Right ventricle myocardium inferior (tissue), 1 donor: ENCODE measurements around the gene ORC1. TPM values are rescaled to one million over a fixed set of nuclear protein-coding genes. Genes with fewer than 3 reads are reported as not detected.
"Not testable (repeated sequence)": the region's sequence is repeated elsewhere in the genome, so short reads cannot be mapped to it uniquely, and the experiment has no call there.

Source experiments
- ATAC-seq: fragments of 200-7000 bp; cut with Tn5 transposase; one replicate; pipeline ENCODE4 v1.9.1; 2020; ENCODE audit warnings: mild to moderate bottlenecking, moderate library complexity
- DNase-seq: peaks from one replicate; pipeline ENCODE4 v3.0.0; 2021; ENCODE audit errors: missing footprints
- intact Hi-C: fragments of 100-400 bp; cut with DNase I; formaldehyde crosslinking; loops from one replicate; pipeline ENCODE4 v1.11.0; 2022
- total RNA-seq: library from RNA; stranded (reverse); fragmentation: NEBNext Ultra II Directional; extraction: Animal tissue kit (Norgen Biotek cat#: 25700); gene quantifications from one replicate; pipeline ENCODE4 v1.2.1, GENCODE V29; 2021
- donor health status: DM: no; HTN: yes; CAD: no; lungs with severe emphysema.

ORC1 gene
- total RNA-seq, 1 donor from 2014 or later: 0.46 TPM

DNA sequence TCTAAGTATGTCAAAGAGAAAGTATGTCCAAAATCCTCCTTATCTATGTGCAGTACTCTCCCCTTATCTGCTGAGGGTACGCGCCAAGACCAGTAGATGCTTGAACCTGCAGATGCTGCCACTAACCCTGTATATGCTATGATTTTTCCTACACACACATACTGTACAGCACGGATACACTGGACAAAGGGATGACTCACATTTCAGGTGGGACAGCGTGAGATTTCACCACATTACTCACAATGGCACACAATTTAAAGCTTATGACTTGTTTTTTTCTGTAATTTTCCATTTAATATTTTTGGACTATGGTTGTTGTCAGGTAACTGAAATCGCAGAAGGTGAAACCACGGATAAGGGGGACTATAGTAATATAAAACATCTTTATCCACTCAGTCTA, 4.1 kb downstream of the ORC1 start:
- DNase-seq: no peak
- intact Hi-C loops: loop anchor here (10.0 kb wide), 1 partner anchor 295 kb away; the partner anchor contains the start of gene COA7
- no peak for ATAC-seq

GRCh38 chr1:52399629-52400028, 4.6 kb downstream of the ORC1 start:
- ATAC-seq: no peak
- DNase-seq: no peak
- intact Hi-C loops: loop anchor here (10.0 kb wide), 1 partner anchor 295 kb away; the partner anchor contains the start of gene COA7

DNA sequence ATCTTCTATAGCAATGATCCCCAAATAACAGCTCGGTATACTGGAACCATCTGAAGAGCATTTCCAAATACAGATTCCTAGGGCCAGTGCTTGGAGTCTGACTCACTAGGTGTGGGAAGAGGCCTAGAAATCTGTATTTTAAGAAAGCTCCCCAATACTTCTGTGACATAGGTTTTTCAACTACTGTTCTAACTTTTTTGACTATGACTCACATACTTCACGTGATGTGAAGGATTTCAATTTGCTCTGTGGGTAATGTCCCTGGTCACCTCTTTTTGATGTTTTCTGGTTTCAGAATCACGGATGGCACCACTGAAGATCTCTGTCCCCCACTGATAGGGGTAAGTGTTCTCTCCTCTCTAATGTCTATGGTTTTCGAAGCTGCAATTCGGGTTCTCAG, 11.0 kb downstream of the ORC1 start:
- ATAC-seq: no peak
- DNase-seq: no peak
- intact Hi-C loops: no loop called here

GRCh38 chr1:52386458-52386857, 17.8 kb downstream of the ORC1 start:
- intact Hi-C loops: no loop called here
- DNase-seq: no peak
- ATAC-seq: no peak

GRCh38 chr1:52385376-52385775, 18.8 kb downstream of the ORC1 start:
- intact Hi-C loops: no loop called here

GRCh38 chr1:52369851-52370250, 34.4 kb downstream of the ORC1 start:
- not testable (repeated sequence) for ATAC-seq, DNase-seq
- intact Hi-C loops: loop anchor here (5.0 kb wide), 1 partner anchor 332 kb away; no protein-coding TSS in a partner anchor

More at GRCh38 chr1:52385376-52385775, 18.8 kb downstream of the ORC1 start:
- DNase-seq: no peak
- ATAC-seq: no peak

- DNase-seq (no peak), ATAC-seq (no peak)
Measured at GRCh38 chr1:52368383-52369172, 35.6 kb downstream of the ORC1 start.

DNA sequence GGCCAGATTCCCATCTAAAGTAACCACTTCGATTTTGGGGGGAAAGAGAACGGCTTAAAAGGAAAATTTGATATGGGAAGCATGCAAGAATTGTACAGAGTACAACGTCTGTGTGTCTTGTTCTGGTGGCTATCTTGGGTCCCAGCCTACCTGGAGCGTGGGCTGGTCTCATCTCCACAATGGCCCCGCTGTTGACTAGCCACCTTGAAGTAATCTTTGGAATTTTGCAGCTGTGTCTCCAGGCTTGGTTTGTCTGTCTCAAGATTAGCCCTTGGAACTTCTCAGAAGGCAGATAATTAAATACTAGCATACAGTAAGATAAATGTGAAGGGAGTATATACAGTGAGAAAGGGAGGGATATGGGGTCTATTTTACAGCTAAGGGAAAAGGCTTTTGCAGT, 37.0 kb downstream of the ORC1 start:
- intact Hi-C loops: loop anchor here (2.0 to 5.0 kb wide), 2 partner anchors 38 to 335 kb away; partner anchors contain the start of genes ORC1 and PRPF38A
- ATAC-seq (no peak), DNase-seq (no peak)

More at GRCh38 chr1:52368383-52369172, 35.6 kb downstream of the ORC1 start:
- intact Hi-C loops: loop anchor here (5.0 kb wide), 1 partner anchor 334 kb away; no protein-coding TSS in a partner anchor

GRCh38 chr1:52366517-52366827, 37.8 kb downstream of the ORC1 start:
- ATAC-seq (no peak), DNase-seq (no peak)
- intact Hi-C loops: loop anchor here (2.0 to 5.0 kb wide), 2 partner anchors 38 to 336 kb away; partner anchors contain the start of genes ORC1 and PRPF38A

DNA sequence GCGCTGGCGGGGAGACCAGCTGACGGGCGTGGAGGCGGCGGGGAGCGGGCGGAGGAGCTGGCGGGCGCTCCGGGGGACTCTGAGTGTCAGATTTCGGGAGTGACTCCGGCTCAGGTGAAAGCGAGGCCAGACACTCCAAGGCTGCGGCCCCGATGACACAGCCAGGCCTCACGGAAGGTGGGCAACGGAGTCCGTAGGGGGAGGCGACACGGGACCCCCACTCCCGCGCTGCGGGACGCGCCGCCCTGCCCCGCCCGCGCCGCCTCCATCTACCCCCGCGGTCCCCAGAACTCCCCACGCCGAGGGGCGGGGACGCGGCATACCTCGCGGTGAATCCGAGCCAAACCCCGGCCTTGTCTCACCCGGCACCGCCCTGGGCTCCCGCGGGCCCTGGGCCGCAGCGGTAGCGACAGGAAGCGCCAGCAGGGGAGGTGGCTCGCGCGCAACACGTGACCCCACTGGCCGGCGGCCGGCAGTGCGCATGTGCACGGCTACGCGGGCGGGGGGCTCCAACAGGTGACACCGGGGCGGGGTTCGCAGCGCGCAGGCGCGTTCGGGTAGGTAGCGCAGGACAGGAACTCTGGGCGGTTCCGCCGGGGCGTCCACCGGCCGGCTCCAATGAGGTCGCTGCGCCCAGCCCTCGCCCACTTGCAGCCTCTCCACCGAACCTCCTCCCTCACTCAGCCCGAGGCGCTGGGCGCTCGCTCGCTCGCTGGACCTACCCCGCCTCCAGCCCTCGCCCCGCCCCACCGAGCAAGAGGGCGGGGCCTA, 38.3 kb downstream of the ORC1 start, which contains the start of gene CC2D1B:
TSS of gene CC2D1B (minus strand) at position 460 of the 771 bp plus-strand sequence. CDS start 1,585 bp downstream, outside the sequence.
- peak; percentile 99 for DNase-seq
- intact Hi-C loops: loop anchor here (2.0 to 5.0 kb wide), 2 partner anchors 39 to 336 kb away; partner anchors contain the start of genes ORC1 and PRPF38A
- ATAC-seq: peak; percentile 96

DNA sequence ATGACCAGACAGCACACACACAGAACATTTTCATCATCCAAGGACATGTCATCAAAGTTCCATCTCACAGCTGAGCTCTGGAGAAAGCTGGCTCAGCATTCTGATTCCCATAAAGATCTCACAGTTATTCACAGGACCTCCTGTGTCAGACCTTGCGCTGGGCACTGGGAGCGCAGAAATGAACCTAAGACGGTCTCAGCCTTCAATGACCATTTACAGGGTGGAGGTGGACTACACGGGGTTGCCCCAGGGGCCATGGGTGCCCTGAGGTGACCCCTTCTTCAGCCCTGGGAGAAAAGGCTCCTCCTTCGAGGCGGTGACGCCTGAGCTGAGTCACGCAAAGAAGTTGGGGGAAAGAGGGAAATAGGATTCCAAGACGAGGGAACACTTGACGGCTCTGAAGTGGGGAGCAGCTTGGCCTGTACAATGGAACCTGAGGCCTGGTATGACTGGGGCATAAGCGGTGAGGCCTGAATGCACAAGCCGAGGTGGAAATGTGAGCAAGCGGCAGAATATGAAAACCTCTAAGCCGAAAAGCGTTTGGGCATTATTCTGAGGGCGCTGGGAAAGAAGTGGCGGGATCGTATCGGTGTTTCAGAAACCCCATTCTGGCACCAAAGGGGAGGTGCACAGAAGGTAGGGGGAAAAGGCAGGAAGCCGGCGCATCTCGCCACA, 39.0 kb downstream of the ORC1 start:
- intact Hi-C loops: loop anchor here (5.0 kb wide), 1 partner anchor 337 kb away; no protein-coding TSS in a partner anchor
- DNase-seq (peak; percentile 76), ATAC-seq (peak; percentile 7)

DNA sequence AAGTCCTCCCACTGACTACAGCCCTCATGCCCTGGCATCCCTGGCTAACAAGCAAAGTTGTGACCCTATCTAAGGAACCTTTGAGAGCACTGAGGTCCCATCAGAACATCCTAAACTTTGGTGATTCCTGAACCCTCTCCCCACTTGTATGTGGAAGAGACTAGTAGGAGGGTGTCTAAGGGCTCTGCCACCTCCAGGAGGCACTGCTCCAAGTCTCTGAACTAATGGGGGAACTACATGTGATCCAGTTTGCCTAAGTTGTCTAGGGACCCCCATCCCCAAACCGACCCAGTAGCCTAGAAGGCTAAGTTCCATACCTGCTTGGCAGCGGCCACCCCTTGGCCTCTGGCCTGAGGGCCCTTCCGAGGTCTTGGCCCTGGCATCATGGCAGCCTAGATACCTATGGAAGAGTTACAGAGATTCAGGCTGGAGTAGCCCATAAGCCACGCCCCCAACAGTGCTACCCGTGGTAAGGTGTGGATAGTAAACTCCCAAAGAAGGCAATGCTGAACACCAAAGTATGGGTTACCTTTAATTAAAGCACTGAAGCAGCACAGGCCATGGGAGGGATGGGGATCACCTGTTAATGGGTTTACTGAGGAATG, 39.9 kb downstream of the ORC1 start:
- ATAC-seq (no peak), DNase-seq (no peak)
- intact Hi-C loops: no loop called here

- DNase-seq (no peak), ATAC-seq (no peak)
- intact Hi-C loops: no loop called here
Measured at GRCh38 chr1:52360595-52360968, 43.6 kb downstream of the ORC1 start.

DNA sequence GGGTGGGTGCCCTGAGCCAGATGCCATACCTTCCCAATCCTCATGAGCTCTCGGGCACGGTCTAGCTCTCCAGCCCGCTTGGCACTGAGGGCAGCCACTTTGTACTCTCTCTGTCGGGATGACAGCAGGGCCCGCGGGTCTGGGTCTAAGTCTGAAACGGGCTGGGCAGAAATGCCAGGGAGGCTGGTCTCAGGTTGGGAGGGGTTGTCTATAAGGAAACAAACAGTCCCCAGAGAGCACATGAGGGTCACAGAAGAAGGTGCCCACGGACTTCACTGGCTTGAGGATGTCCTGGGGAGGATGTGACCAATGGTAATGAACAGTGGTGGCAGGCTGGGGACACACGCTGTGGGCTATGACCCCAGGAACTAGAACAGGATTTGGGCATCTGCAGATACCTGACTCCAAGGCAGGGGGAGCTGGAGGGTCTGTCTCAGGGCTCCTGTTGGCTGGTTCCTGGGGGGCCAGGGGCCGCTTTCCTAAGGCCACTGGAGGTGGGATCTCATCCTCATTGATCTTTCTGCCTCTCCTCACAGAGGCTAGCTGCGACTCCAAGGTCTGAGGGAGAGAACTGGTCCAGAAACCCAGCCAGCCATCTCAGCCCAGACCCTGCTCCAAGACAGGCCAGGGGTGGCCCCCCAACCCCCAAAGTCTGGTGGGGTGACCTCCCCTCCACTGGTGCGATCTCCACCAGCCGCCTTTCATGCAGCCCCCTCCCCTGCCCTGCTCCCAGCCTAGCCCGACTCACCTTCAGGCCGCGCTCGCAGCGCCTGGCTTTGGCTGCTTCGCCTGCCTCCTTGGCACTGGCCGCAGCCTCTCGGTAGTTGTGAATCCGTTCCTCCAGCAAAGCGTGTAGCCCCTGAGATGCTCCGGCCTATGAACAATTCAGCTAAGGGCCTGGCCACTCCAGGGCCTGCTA, 44.3 kb downstream of the ORC1 start:
- intact Hi-C loops: no loop called here
- ATAC-seq (no peak), DNase-seq (no peak)

DNA sequence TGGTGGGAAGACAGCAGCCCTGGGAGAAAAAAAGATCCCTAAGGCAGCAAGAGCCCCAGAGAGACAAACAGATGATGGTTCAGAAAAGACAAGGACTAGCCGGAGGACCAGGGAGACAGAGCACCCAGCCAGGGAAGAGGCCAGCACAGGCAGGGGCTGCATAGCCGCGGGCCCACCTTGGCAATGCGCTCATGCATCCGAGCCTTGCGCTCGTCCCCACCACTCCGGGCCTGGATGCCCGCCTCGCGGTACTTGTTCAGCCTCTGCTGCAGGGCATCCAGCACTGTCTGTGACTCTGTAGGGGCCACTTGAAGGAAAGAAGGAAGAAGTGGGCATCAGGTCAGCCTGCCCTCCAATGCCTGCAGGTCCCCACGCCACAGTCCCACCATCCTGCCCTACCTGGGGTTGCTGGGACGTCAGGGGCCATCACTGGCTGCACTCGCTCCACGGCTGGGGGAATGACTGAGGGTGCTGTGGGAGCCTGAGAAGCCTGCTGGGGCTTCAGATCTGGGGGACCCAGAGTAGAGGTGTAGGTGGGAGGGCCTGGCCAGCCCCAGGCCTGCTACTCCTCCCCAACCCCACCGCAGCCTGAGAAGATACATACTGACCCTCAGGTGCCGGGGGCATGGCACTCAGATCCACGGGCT, 45.2 kb downstream of the ORC1 start:
- no peak for ATAC-seq
- DNase-seq: no peak
- intact Hi-C loops: no loop called here

- ATAC-seq (no peak), DNase-seq (no peak)
- intact Hi-C loops: no loop called here
Measured at GRCh38 chr1:52357397-52357796, 46.8 kb downstream of the ORC1 start.

GRCh38 chr1:52356818-52357355, 47.3 kb downstream of the ORC1 start:
- DNase-seq (no peak), ATAC-seq (no peak)
- intact Hi-C loops: no loop called here
